ENCODE results near the gene GNB2. TPM values are rescaled to one million over a fixed set of nuclear protein-coding genes. Genes with fewer than 3 reads are reported as not detected.

The GNB2 gene
- polyA plus RNA-seq, 1 experiment = 68.4 TPM

DNA sequence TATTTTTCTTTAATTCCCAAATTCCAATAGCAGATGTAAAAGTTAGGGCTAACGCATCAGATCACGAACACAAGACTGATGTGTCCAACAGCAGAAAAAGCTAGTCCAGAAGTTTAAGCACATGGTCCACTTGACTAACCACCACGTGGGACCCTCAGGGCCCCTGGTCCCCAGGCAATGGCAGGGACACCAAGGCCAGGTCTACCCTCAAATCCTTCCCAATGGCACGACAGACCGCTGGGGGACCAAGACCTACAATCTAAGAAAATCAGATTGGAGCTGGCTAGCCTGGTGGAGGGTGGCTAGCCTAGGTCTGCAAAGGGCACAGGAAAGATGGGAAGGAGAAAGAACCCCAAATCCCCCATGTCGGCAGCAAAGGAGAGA lies 19.0 kb downstream of the GNB2 start:
- TF ChIP-seq, protein P1, sequence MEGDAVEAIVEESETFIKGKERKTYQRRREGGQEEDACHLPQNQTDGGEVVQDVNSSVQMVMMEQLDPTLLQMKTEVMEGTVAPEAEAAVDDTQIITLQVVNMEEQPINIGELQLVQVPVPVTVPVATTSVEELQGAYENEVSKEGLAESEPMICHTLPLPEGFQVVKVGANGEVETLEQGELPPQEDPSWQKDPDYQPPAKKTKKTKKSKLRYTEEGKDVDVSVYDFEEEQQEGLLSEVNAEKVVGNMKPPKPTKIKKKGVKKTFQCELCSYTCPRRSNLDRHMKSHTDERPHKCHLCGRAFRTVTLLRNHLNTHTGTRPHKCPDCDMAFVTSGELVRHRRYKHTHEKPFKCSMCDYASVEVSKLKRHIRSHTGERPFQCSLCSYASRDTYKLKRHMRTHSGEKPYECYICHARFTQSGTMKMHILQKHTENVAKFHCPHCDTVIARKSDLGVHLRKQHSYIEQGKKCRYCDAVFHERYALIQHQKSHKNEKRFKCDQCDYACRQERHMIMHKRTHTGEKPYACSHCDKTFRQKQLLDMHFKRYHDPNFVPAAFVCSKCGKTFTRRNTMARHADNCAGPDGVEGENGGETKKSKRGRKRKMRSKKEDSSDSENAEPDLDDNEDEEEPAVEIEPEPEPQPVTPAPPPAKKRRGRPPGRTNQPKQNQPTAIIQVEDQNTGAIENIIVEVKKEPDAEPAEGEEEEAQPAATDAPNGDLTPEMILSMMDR (IDR thresholded peaks at IDR 0.05; ENCODE audit: low read depth, low read length) = no peak
- ChIA-PET POLR2A (interaction anchor here (0.6 to 1.5 kb wide), 5 partner anchors 13 to 264 kb away, joined by 3 to 5 read pairs (median 4); partner anchors contain the start of genes FBXO24, LRCH4, PCOLCE and POP7), CTCF (interaction anchor here (0.5 to 4.3 kb wide), 8 partner anchors 11 to 165 kb away, joined by 3 to 56 read pairs (median 30); partner anchors contain the start of genes POP7 and SLC12A9)
- Histone ChIP-seq H3K27ac (ENCODE audit: low read depth, low read length) (peak overlapping the region; percentile 11), H3K27me3 (ENCODE audit: control insufficient read depth, insufficient read depth, low read length) (peaks cover 2% of the 10 kb centered on the region), H3K4me3 (ENCODE audit: low read depth, low read length) (peak overlapping the region; percentile 80), H3K9me3 (ENCODE audit: control insufficient read depth, insufficient read depth, low read length) (0 out of 2 replicates have a peak, but pooled peaks cover 4% of the 10 kb centered on the region)
- no peak for DNase-seq (ENCODE audit: low read depth, low spot score)

DNA sequence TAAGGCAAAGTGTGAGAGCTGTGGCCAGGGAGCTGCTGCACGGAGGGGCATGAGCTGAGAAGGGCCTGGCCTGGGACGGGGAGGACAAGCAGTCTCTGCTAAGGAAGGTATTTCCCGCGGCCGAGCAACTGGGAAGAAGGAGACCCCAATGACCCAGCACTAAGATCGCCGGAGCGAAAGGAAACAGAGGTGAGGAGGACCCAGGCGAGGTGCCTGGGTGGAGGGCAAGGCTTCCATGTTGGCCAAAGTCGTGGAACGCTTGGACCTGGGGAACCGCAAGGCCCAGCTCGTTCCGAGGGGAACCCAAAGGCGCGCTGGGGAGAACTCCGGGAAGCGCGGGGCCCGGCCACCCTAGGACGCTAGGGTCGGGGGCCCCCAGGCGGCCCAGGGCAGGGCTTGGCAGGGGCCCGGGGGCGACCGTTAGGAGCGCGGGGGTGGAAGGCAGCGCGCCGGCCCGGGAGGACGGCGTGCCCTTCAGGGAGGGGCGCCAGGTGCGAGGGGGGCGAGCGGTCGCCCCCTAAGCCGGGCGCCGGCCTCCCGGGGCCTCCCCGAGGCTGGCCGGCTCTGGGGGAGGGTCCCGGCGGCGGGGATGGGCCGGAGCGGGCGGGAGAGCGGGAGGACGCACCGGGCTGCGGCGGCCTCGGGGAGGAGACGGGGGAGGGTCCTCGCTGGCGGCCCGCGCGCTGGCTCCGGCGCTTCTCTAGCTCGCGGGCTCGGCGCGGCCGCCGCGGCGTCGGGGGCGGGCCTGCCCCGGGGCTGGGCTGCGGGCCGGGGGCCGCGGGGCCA lies 20.0 kb downstream of the GNB2 start:
- Histone ChIP-seq H3K27me3 (ENCODE audit: control insufficient read depth, insufficient read depth, low read length) (peaks cover 2% of the 10 kb centered on the region), H3K4me3 (ENCODE audit: low read depth, low read length) (peak overlapping the region; percentile 80), H3K9me3 (ENCODE audit: control insufficient read depth, insufficient read depth, low read length) (0 out of 2 replicates have a peak, but pooled peaks cover 4% of the 10 kb centered on the region), H3K27ac (ENCODE audit: low read depth, low read length) (no peak overlapping the region)
- TF ChIP-seq, protein P1 (IDR thresholded peaks at IDR 0.05; ENCODE audit: low read depth, low read length) = no peak
- ChIA-PET POLR2A (interaction anchor here (0.6 to 1.8 kb wide), 6 partner anchors 12 to 265 kb away, joined by 3 to 19 read pairs (median 4); partner anchors contain the start of genes PCOLCE, POP7, SLC12A9 and ZCWPW1), CTCF (interaction anchor here (0.5 to 4.3 kb wide), 9 partner anchors 12 to 451 kb away, joined by 3 to 56 read pairs (median 7); partner anchors contain the start of genes POP7 and SLC12A9)
- no peak for DNase-seq (ENCODE audit: low read depth, low spot score)

DNA sequence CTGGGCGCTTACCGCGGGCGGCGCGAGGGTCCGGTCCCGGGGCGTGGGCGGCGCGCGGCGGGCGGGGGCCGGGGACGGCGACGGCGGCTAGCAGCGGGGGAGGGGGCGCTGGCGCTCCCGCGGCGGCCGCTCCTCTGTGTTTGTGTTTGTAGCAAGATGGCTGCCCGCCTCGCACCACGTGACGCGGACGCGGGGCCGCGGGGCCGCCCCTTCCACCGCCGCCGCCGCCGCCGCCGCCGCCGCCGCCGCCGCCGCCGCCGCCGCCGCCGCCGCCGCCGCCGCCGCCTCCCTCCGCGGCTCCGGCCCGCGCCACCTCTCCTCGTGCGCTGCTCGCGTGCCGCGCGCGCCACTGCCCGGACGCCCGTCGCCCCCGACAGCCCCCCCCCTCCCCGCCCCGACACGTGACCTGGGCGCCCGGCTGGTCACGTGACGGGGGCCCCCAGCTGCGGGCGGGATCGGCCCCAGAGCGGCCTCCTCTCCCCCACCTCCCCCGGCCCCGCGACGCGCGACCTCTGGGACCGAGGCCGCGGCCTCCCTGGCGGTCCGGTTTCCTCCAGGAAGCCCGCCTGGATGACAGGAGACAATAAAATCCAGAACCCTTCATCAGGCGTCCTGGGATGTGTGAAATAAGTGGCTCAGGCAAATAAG lies 20.7 kb downstream of the GNB2 start, which contains the start of gene GIGYF1:
Gene GIGYF1 (minus strand): TSS at position 153 of the 648 bp plus-strand sequence. CDS start 6,012 bp downstream, outside the sequence.
- ChIA-PET POLR2A (interaction anchor here (0.6 to 1.8 kb wide), 2 partner anchors 12 to 194 kb away, joined by 3 to 19 read pairs; partner anchors contain the start of gene POP7), CTCF (interaction anchor here (2.8 kb wide), 1 partner anchor 11 kb away, joined by 13 read pairs; the partner anchor contains the start of gene POP7)
- TF ChIP-seq, protein P1 (IDR thresholded peaks at IDR 0.05; ENCODE audit: low read depth, low read length) = no peak
- Histone ChIP-seq H3K27ac (ENCODE audit: low read depth, low read length) (peak within 1 kb of the TSS; percentile 11), H3K9me3 (ENCODE audit: control insufficient read depth, insufficient read depth, low read length) (0 out of 2 replicates have a peak, but pooled peaks cover 4% of the 10 kb centered on the region), H3K27me3 (ENCODE audit: control insufficient read depth, insufficient read depth, low read length) (peaks cover 2% of the 10 kb centered on the region), H3K4me3 (ENCODE audit: low read depth, low read length) (peak within 1 kb of the TSS; percentile 80)
- DNase-seq (ENCODE audit: low read depth, low spot score) = no peak

DNA sequence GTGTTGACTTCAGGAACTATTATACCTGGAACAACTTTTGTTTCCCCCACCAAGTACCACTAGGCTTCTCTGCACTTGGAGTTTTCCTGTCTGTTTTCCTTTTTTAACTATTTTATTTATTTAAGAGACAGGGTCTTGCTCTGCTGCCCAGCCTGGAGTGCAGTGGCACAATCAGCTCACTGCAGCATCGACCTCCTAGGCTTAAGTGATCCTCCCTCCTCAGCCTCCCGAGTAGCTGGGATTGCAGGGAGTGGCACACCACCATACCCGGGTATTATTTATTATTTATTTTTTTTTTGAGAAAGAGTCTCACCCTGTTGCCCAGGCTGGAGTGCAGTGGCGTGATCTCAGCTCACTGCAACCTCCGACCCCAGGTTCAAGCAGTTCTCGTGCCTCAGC lies 22.6 kb downstream of the GNB2 start:
- ChIA-PET CTCF (interaction anchor here (1.3 to 2.8 kb wide), 2 partner anchors 10 to 155 kb away, joined by 4 to 13 read pairs; partner anchors contain the start of gene POP7), POLR2A (no interaction called here)
- TF ChIP-seq, protein P1 (IDR thresholded peaks at IDR 0.05; ENCODE audit: low read depth, low read length) = no peak
- Histone ChIP-seq H3K9me3 (ENCODE audit: control insufficient read depth, insufficient read depth, low read length) (0 out of 2 replicates have a peak, but pooled peaks cover 4% of the 10 kb centered on the region), H3K27ac (ENCODE audit: low read depth, low read length) (no peak overlapping the region), H3K4me3 (ENCODE audit: low read depth, low read length) (no peak overlapping the region), H3K27me3 (ENCODE audit: control insufficient read depth, insufficient read depth, low read length) (peaks cover 10% of the 10 kb centered on the region)
- no peak for DNase-seq (ENCODE audit: low read depth, low spot score)
